A673 (cell line): ENCODE results near the gene GLIPR2. TPM values are rescaled to one million over a fixed set of nuclear protein-coding genes. Genes with fewer than 3 reads are reported as not detected.

Experiments used
- BruUV-seq: library from RNA; stranded (reverse); fragments of 400-500 nt; replicated peaks from 2 replicates; lab custom pipeline; 2021; lab: Mats Ljungman, UMichigan
- CTCF ChIA-PET: fragments of 300-600 bp; sonication (Branson Sonifier 250); formaldehyde crosslinking; loops from one replicate; lab custom pipeline; 2022; ENCODE audit warnings: antibody characterized with exemption; lab: Charles Lee
- POLR2A ChIA-PET: fragments of 300-600 bp; sonication (Branson Sonifier 250); formaldehyde crosslinking; loops from one replicate; lab custom pipeline; 2022; ENCODE audit warnings: antibody characterized with exemption; ENCODE audit not compliant: low non-redundant PET; lab: Charles Lee
- DNase-seq: peaks from one replicate; pipeline ENCODE4 v3.0.0-alpha.2; 2015; ENCODE audit warnings: low spot score
- H3K27ac ChIP-seq: fragments of 200-600 bp; sonication (generic); 2 replicates; pipeline ENCODE4 v1.5.1; 2016; ENCODE audit warnings: mixed run types, low read depth, mild to moderate bottlenecking, mixed read lengths, antibody characterized with exemption, low read length; ENCODE audit not compliant: poor library complexity, severe bottlenecking
- H3K27me3 ChIP-seq: fragments of 200-600 bp; sonication (generic); replicated peaks from 2 replicates; pipeline ENCODE4 v1.6.1; 2017; ENCODE audit warnings: mixed run types, low read depth, mild to moderate bottlenecking, mixed read lengths, antibody characterized with exemption, low read length; ENCODE audit not compliant: insufficient read depth, poor library complexity
- H3K36me3 ChIP-seq: fragments of 200-600 bp; sonication (generic); 2 replicates; pipeline ENCODE4 v1.6.1; 2016; ENCODE audit warnings: mixed run types, mild to moderate bottlenecking, mixed read lengths, antibody characterized with exemption, low read length; ENCODE audit not compliant: insufficient read depth, poor library complexity, severe bottlenecking
- H3K4me1 ChIP-seq: fragments of 200-600 bp; sonication (generic); 2 replicates; pipeline ENCODE4 v1.6.1; 2017; ENCODE audit warnings: mixed run types, mild to moderate bottlenecking, mixed read lengths, antibody characterized with exemption, low read length; ENCODE audit not compliant: insufficient read depth, poor library complexity, severe bottlenecking
- H3K4me3 ChIP-seq: fragments of 200-600 bp; sonication (generic); 2 replicates; pipeline ENCODE4 v1.5.1; 2016; ENCODE audit warnings: low read depth, mixed run types, mild to moderate bottlenecking, mixed read lengths, low read length; ENCODE audit not compliant: poor library complexity, severe bottlenecking
- H3K9me3 ChIP-seq: fragments of 200-600 bp; sonication (generic); 2 replicates; pipeline ENCODE4 v1.6.1; 2016; ENCODE audit warnings: mixed run types, low read depth, mild to moderate bottlenecking, mixed read lengths, antibody characterized with exemption, low read length; ENCODE audit not compliant: poor library complexity, severe bottlenecking
- CTCF ChIP-seq: fragments of 300-800, 200-600 bp; sonication (generic); conservative IDR thresholded peaks from 2 replicates; pipeline ENCODE4 v1.5.1; 2017; ENCODE audit warnings: low read depth, mild to moderate bottlenecking, antibody characterized with exemption, low read length, moderate library complexity, mixed read lengths
- EZH2 ChIP-seq: fragments of 200-600 bp; sonication (generic); IDR thresholded peaks from 2 replicates; pipeline ENCODE4 v1.6.1; 2017; ENCODE audit warnings: borderline replicate concordance, low read depth, mild to moderate bottlenecking, mixed read lengths, antibody characterized with exemption, low read length; ENCODE audit not compliant: poor library complexity, severe bottlenecking
- intact Hi-C: fragments of 100-400 bp; cut with micrococcal nuclease; formaldehyde crosslinking; loops from one replicate; pipeline ENCODE4 v1.10.0; 2022; ENCODE audit not compliant: unreplicated experiment
- total RNA-seq: library from RNA; stranded (reverse); gene quantifications from 2 replicates; pipeline ENCODE4 v1.2.3, GENCODE V29; 2021

Gene GLIPR2
- total RNA-seq, 1 experiment from 2014 or later, result 5.0 TPM

DNA sequence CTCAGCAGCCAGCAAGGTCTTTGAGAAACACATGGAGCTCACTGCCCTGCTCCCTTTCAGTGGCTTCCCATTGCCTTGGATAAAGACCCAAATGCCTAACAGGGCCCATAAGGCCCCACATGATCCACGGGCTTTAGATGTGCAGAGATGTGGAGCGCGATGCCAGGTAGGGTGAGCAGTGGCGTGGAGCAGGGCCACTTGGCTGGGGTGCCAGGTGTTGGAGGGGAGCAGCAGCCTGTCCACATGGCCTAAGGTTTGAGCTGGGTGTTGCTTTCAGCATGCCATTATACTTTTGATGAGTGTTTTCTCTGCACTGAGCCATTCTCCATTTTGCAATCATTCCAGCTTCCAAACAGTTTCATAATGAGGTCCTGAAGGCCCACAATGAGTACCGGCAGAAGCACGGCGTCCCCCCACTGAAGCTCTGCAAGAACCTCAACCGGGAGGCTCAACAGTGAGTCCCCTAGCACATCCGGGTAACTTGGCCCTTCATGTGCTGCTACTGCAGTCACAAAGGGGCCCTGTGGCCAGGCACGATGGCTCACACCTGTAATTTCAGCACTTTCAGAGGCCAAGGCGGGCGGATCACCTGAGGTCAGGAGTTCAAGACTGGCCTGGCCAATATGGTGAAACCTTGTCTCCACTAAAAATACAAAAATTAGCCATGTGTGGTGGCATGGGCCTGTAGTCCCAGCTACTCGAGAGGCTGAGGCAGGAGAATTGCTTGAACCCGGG, 11.1 kb downstream of the GLIPR2 start:
- intact Hi-C loops, result no loop called here
- TF ChIP-seq CTCF (no peak), EZH2 (no peak)
- no peaks in the 10 kb centered on the region for H3K27me3 ChIP-seq
- BruUV-seq, result no TSS peak
- H3K27ac ChIP-seq, result no peak overlapping the region
- no peak for DNase-seq
- no peaks in the 10 kb centered on the region for H3K36me3 ChIP-seq
- POLR2A ChIA-PET, result no interaction called here
- no peak overlapping the region for H3K4me3 ChIP-seq
- H3K4me1 ChIP-seq, result no peaks in the 10 kb centered on the region
- CTCF ChIA-PET, result interaction anchor here (0.6 kb wide), 1 partner anchor 1312 kb away, joined by 3 read pairs; no protein-coding TSS in a partner anchor
- no peaks in the 10 kb centered on the region for H3K9me3 ChIP-seq

GRCh38 chr9:36148311-36149051, 11.9 kb downstream of the GLIPR2 start:
- Histone ChIP-seq H3K9me3 (no peaks in the 10 kb centered on the region), H3K36me3 (no peaks in the 10 kb centered on the region), H3K27ac (no peak overlapping the region), H3K27me3 (no peaks in the 10 kb centered on the region), H3K4me3 (no peak overlapping the region), H3K4me1 (no peaks in the 10 kb centered on the region)
- BruUV-seq, result no TSS peak
- POLR2A ChIA-PET, result no interaction called here
- peak; percentile 48 for DNase-seq
- CTCF ChIA-PET, result no interaction called here
- intact Hi-C loops, result no loop called here
- TF ChIP-seq CTCF, result no peak
- no peak for TF ChIP-seq EZH2

DNA sequence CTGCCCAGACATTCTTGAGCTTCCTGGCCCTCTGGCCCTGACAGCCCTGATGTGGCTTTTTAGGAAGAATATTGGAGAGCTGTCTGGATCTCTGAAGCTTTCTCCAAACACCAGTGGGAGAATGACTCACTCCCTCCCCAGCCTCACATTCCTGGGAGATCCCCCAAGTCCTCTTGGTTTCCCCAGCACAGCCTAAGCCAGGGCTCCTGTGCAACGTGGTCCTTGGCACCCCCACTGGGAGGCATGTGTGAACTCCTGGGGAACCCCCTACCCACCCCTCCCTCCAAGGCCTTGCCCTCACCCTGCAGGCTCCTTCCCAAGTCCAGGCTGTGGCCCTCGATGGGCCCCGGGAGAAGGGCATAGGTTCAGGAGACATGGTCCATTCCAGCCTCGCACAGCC, 12.7 kb downstream of the GLIPR2 start:
- Histone ChIP-seq H3K27me3 (no peaks in the 10 kb centered on the region), H3K4me1 (no peaks in the 10 kb centered on the region), H3K4me3 (no peak overlapping the region), H3K36me3 (no peaks in the 10 kb centered on the region), H3K9me3 (no peaks in the 10 kb centered on the region), H3K27ac (no peak overlapping the region)
- TF ChIP-seq CTCF (no peak), EZH2 (no peak)
- DNase-seq, result no peak
- intact Hi-C loops, result no loop called here
- POLR2A ChIA-PET, result no interaction called here
- no TSS peak for BruUV-seq
- CTCF ChIA-PET, result no interaction called here
